ENCODE data around the gene OR13F1. TPM values are rescaled to one million over a fixed set of nuclear protein-coding genes. Genes with fewer than 3 reads are reported as not detected.

Gene OR13F1
- total RNA-seq, 1 experiment from 2014 or later: not detected

Other genes with a start within 250 kb of the OR13F1 start
- not detected in 2 replicates for gene OR13C4, start 22.9 kb downstream of the OR13F1 start, total RNA-seq (2014; rRNA removed; shearing (Covaris generic))
- not detected in 2 replicates for gene OR13C3, start 32.6 kb downstream of the OR13F1 start, total RNA-seq (2014; rRNA removed; shearing (Covaris generic))
- gene OR13C8, start 64.9 kb downstream of the OR13F1 start, total RNA-seq (2014; rRNA removed; shearing (Covaris generic)): not detected in 2 replicates
- gene OR13C5, start 95.2 kb downstream of the OR13F1 start, total RNA-seq (2014; rRNA removed; shearing (Covaris generic)): not detected in 2 replicates
- gene OR13C2, start 101.4 kb downstream of the OR13F1 start, total RNA-seq (2014; rRNA removed; shearing (Covaris generic)): not detected in 2 replicates
- not detected in 2 replicates for gene OR13C9, start 113.9 kb downstream of the OR13F1 start, total RNA-seq (2014; rRNA removed; shearing (Covaris generic))
- gene OR13D1, start 190.3 kb downstream of the OR13F1 start, total RNA-seq (2014; rRNA removed; shearing (Covaris generic)): not detected in 2 replicates
- 25.3 and 27.8 TPM in 2 replicates for gene NIPSNAP3A, start 243.4 kb downstream of the OR13F1 start, total RNA-seq (2014; rRNA removed; shearing (Covaris generic))

All from SJCRH30 (cell line).